HG02798 (cell line): ENCODE measurements around the gene COA4.

Source experiments
- ATAC-seq: cut with Tn5 transposase; IDR thresholded peaks from one replicate; pipeline ENCODE4 v1.9.1; 2021; ENCODE audit warnings: mild to moderate bottlenecking; ENCODE audit not compliant: unreplicated experiment, poor library complexity

Gene COA4

DNA sequence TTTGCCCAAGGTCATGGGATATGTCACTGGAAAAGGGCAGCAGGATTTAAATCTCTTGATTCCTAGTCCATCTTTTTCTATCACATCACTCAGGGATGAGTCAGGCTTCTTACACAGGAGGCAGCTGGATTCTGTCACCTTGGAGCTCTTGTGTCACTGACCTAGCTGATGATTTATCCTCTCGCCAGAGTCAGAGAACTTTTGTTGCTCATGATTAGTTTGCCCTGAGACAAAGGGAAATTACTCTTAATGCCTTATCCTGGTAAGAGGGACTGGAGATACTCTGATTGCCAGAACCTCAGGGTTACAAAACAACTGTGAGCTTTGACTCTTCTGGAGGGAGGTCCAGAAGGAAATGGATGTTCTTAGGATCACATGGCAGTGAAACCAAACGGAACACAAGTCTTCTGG, 10.1 kb downstream of the COA4 start:
- ATAC-seq, result no peak

- no peak for ATAC-seq
Observed at GRCh38 chr11:73866095-73866579, 10.5 kb downstream of the COA4 start.

DNA sequence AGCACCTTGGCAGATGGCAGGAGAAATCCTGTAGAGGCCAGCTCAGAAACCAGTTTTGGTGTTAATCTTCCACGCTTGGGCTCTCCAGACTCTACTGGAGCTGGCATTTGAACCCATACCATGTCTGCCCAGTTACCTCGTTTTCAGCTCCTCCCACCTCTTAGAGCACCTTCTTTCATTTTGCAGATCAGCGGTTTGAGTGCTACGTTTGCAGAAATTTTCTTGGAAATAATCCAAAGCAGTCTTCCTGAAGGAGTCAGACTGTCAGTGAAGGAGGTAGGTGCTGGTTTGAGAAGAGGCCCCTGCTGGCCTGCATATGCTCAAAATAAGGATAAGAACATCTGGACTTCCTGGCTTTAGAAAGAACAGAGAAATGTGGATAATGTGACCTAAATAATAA, 13.7 kb downstream of the COA4 start:
- ATAC-seq, result no peak

- ATAC-seq, result no peak
Observed at GRCh38 chr11:73860202-73860601, 16.4 kb downstream of the COA4 start.

DNA sequence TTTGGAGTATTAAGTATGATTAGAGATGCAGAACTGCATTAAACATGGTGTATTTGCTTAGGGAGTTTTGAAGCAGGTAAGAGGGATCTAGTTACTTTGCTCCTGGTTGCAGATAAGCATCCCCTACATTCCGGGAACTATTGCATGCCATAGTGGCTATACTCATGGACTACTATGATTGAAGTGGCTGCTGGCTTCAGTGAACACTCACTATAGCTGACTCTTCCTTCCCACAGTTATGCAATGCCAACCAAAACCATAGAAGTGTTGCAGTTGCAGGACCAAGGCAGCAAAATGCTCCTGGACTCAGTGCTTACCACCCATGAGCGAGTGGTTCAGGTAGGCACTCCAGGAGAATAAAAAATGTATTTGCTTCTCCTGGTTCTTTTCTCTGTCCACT, 17.0 kb downstream of the COA4 start:
- no peak for ATAC-seq

DNA sequence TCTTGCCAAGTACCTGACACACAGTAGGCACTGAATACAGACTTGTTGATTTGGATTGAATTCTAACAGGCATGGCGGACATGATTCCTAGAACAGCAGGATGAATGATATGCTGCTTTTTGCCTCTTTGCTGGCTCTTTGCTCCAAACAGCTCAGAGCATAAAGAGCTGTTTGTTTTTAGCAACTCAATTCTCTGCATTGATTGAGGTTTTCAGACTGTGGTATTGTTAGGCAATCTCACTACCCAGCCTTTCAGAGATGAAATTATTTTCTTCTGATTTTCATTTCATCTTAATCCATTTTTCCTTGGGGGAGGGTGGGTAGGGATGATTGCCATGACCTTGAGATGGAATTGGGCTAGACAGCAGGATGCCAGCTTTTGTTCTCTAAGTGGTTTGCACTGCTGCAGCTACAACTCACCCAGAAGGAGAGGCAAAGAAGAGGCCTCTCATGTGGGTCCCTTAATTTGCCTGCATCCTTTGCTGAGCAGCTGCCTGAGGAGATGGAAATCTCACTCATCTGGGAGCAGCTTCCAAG, 20.5 kb downstream of the COA4 start:
- no peak for ATAC-seq

GRCh38 chr11:73854680-73855079, 22.0 kb downstream of the COA4 start:
- ATAC-seq, result no peak

DNA sequence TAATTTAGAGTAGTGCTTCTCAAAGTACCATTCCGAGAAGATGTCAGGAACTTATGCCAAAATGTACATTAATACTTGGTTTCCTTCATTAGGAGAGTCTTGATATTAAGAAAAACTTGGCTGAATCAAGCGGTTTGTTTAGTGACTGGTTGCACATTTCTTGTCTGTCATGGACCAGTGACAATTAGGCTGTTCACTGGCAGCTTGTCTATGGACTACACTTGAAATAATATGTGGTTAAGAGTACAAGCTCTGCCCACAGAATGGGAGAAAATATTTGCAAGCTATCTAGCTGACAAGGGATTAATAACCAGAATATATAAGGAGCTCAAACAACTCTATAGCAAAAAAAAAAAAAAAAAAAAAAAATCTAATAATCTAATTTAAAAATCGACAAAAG, 24.6 kb downstream of the COA4 start:
- no peak for ATAC-seq

DNA sequence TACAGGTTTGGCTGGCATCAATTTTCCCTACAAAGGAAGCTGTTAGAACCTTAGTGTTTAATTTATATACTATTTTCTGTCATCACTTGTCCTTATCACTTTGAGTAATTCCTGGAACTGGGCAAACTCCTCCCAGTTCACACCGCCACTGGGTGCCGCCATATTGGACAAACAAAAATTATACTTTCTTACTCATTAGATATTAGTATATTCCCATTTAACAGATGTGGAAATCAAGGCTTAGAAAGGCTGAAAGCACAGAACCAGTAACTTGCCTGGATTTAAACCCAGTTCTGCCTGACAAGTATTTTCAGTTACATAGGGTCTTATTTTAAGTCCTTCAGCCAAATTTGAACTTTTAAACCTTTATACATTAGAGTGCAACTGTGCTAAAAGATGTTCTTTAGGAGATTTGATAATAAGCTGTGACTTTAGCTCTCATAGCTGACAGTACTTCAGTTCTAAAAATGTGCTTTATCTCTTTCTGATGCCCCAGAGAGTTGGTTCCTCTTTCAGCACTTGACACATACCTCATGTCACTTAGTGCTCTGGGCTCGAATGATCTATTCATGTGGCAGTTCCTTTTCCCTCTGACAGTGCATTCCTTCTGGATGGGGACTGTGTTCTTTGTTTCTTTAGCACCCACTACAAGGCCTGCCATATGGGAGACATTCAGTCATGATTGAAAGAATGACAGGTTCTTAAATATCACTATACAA, 25.4 kb downstream of the COA4 start:
- ATAC-seq, result no peak

DNA sequence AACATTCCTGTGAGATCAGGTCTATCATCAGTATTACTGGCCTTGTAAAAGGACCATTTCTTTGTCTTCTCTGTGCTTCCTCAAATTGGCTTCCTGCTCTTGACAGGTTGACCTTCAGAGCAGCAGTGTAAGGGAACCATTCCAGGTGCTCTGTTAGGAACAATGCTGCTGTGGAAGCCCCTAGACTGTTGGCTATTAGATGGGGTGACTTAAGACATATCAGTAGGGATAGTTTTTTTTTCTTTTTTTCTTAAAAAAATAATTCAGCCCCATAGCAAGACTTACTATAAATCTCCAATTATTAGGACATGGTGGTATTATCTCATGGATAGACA, 37.6 kb downstream of the COA4 start:
- no peak for ATAC-seq

GRCh38 chr11:73838443-73839122, 38.1 kb downstream of the COA4 start:
- ATAC-seq, result no peak

- no peak for ATAC-seq
Observed at GRCh38 chr11:73833067-73833466, 43.6 kb downstream of the COA4 start.

GRCh38 chr11:73830261-73830660, 46.4 kb downstream of the COA4 start:
- ATAC-seq, result no peak
